SK-N-SH (cell line): ENCODE results near the gene TMEM72. TPM values are rescaled to one million over a fixed set of nuclear protein-coding genes. Genes with fewer than 3 reads are reported as not detected.

Experiments
- CTCF ChIA-PET: fragments of 300-600, 350-600 bp; formaldehyde crosslinking; extraction: SDS; loops from one replicate; lab custom pipeline; 2021; lab: Yijun Ruan, JAX
- POLR2A ChIA-PET: fragments of 350-600 bp; sonication (Branson Sonifier 250); formaldehyde crosslinking; extraction: SDS; loops from one replicate; lab custom pipeline; 2020; ENCODE audit warnings: antibody characterized with exemption, inconsistent platforms; lab: Yijun Ruan, JAX
- DNase-seq: peaks from one replicate; pipeline ENCODE4 v3.0.0; 2012
- H2AFZ ChIP-seq: fragments of 200-600 bp; sonication (generic); 2 replicates; pipeline ENCODE4 v1.8.1; 2016; ENCODE audit warnings: antibody characterized with exemption, mild to moderate bottlenecking, low read depth
- H3F3A ChIP-seq: fragments of 200-600 bp; sonication (generic); replicated peaks from 2 replicates; pipeline ENCODE3; 2016; ENCODE audit warnings: antibody characterized with exemption, mild to moderate bottlenecking; ENCODE audit not compliant: insufficient read depth
- H3K27ac ChIP-seq, 2 experiments: fragments of 200-500 bp in 1 of 2; fragments of 200-600 bp in 1 of 2; sonication (Bioruptor generic) in 1 of 2; sonication (generic), shearing (Covaris generic) in 1 of 2; 2 replicates each; pipeline versions ENCODE4 v1.5.1 to v1.6.1; 2014 to 2016; ENCODE audit warnings: low read depth in 2 of 2, inconsistent platforms in 1 of 2, low read length in 1 of 2, mild to moderate bottlenecking in 1 of 2, mixed read lengths in 1 of 2
- H3K27me3 ChIP-seq: fragments of 200-600 bp; sonication (generic), shearing (Covaris generic); 2 replicates; pipeline ENCODE4 v1.6.1; 2016; ENCODE audit warnings: mixed run types; ENCODE audit not compliant: insufficient read depth
- H3K36me3 ChIP-seq, 2 experiments: fragments of 200-500 bp in 1 of 2; fragments of 200-600 bp in 1 of 2; sonication (Bioruptor generic) in 1 of 2; sonication (generic) in 1 of 2; replicated peaks in 1 of 2; 2 replicates each; pipeline versions ENCODE3 to v1.5.1; 2014 to 2016; ENCODE audit warnings: low read length in 1 of 2, mild to moderate bottlenecking in 1 of 2; ENCODE audit not compliant: insufficient read depth in 2 of 2, control insufficient read depth in 1 of 2
- H3K4me1 ChIP-seq, 2 experiments: fragments of 200-500 bp in 1 of 2; fragments of 200-600 bp in 1 of 2; sonication (Bioruptor generic) in 1 of 2; sonication (generic), shearing (Covaris generic) in 1 of 2; 2 replicates each; pipeline versions ENCODE4 v1.5.1 to v1.6.1; 2014 to 2016; ENCODE audit warnings: low read depth in 1 of 2, low read length in 1 of 2, mixed run types in 1 of 2; ENCODE audit not compliant: insufficient read depth in 2 of 2, control insufficient read depth in 1 of 2
- H3K4me2 ChIP-seq: fragments of 200-600 bp; sonication (generic), shearing (Covaris generic); 2 replicates; pipeline ENCODE4 v1.6.1; 2017; ENCODE audit warnings: mixed run types
- H3K4me3 ChIP-seq, 2 experiments: fragments of 200-500 bp in 1 of 2; fragments of 200-600 bp in 1 of 2; sonication (Bioruptor generic) in 1 of 2; sonication (generic), shearing (Covaris generic) in 1 of 2; 2 replicates each; pipeline versions ENCODE4 v1.5.1 to v1.8.1; 2014 to 2016; ENCODE audit warnings: low read depth in 2 of 2, inconsistent platforms in 1 of 2, low read length in 1 of 2, mild to moderate bottlenecking in 1 of 2, mixed read lengths in 1 of 2, moderate library complexity in 1 of 2
- H3K79me2 ChIP-seq: fragments of 200-600 bp; sonication (generic); 2 replicates; pipeline ENCODE4 v1.8.1; 2017; ENCODE audit warnings: mild to moderate bottlenecking; ENCODE audit not compliant: insufficient read depth
- H3K9ac ChIP-seq: fragments of 200-600 bp; sonication (generic); 2 replicates; pipeline ENCODE4 v1.6.1; 2017; ENCODE audit warnings: mixed run types
- H3K9me2 ChIP-seq: fragments of 200-600 bp; sonication (generic); 2 replicates; pipeline ENCODE4 v1.6.1; 2017; ENCODE audit warnings: mixed run types
- H3K9me3 ChIP-seq: fragments of 200-600 bp; sonication (generic); 2 replicates; pipeline ENCODE4 v1.6.1; 2017; ENCODE audit warnings: mixed run types, mild to moderate bottlenecking, moderate library complexity
- H4K20me1 ChIP-seq: fragments of 200-600 bp; sonication (generic); 2 replicates; pipeline ENCODE4 v1.6.1; 2017; ENCODE audit warnings: mild to moderate bottlenecking, mixed run types; ENCODE audit not compliant: insufficient read depth
- ELF1 ChIP-seq: IDR thresholded peaks from 2 replicates; pipeline ENCODE4 v1.4.0; 2012
- EZH2phosphoT487 ChIP-seq: fragments of 200-600 bp; sonication (generic); IDR thresholded peaks from 2 replicates; pipeline ENCODE4 v1.6.1; 2017; ENCODE audit warnings: low read depth, mixed run types, mild to moderate bottlenecking, antibody characterized with exemption, moderate library complexity, borderline replicate concordance
- FOXJ3 ChIP-seq: sonication (generic); formaldehyde crosslinking; IDR thresholded peaks from 2 replicates; pipeline ENCODE4 v1.5.1; 2020; ENCODE audit warnings: mild to moderate bottlenecking, missing genetic modification reagents
- GABPA ChIP-seq: IDR thresholded peaks from 2 replicates; pipeline ENCODE4 v1.4.0; 2012; ENCODE audit warnings: low read depth, mild to moderate bottlenecking
- IRF3 ChIP-seq: fragments of 150-350 bp; IDR thresholded peaks from 2 replicates; pipeline ENCODE4 v1.6.1; 2016; ENCODE audit warnings: mild to moderate bottlenecking, low read depth, low read length
- JUND ChIP-seq: IDR thresholded peaks from 2 replicates; pipeline ENCODE4 v1.4.0; 2012
- MXI1 ChIP-seq: IDR thresholded peaks from 2 replicates; pipeline ENCODE4 v1.6.1; 2012; ENCODE audit warnings: mild to moderate bottlenecking, low read depth, low read length, improper control_type of control experiment
- NFIC ChIP-seq: IDR thresholded peaks from 2 replicates; pipeline ENCODE4 v1.4.0; 2012; ENCODE audit warnings: borderline replicate concordance
- RAD21 ChIP-seq: IDR thresholded peaks from 2 replicates; pipeline ENCODE4 v1.6.1; 2012; ENCODE audit warnings: mild to moderate bottlenecking, low read length
- RCOR1 ChIP-seq: fragments of 150-350 bp; IDR thresholded peaks from 2 replicates; pipeline ENCODE4 v1.6.1; 2017; ENCODE audit warnings: antibody characterized with exemption, low read length
- RXRA ChIP-seq: IDR thresholded peaks from 2 replicates; pipeline ENCODE4 v1.4.0; 2012; ENCODE audit warnings: low read depth, mild to moderate bottlenecking, borderline replicate concordance
- SIN3A ChIP-seq: IDR thresholded peaks from 2 replicates; pipeline ENCODE4 v1.6.1; 2012; ENCODE audit warnings: low read depth, mild to moderate bottlenecking, low read length, moderate library complexity, borderline replicate concordance
- SMC3 ChIP-seq: IDR thresholded peaks from 2 replicates; pipeline ENCODE4 v1.6.1; 2012; ENCODE audit warnings: low read depth, low read length, improper control_type of control experiment
- TAF1 ChIP-seq: IDR thresholded peaks from 2 replicates; pipeline ENCODE4 v1.6.1; 2012; ENCODE audit warnings: low read depth, mild to moderate bottlenecking, low read length, moderate library complexity, borderline replicate concordance
- TCF12 ChIP-seq: IDR thresholded peaks from 2 replicates; pipeline ENCODE4 v1.4.0; 2012
- TEAD4 ChIP-seq: IDR thresholded peaks from 2 replicates; pipeline ENCODE4 v1.4.0; 2012; ENCODE audit warnings: mild to moderate bottlenecking, borderline replicate concordance; ENCODE audit not compliant: insufficient read depth
- USF1 ChIP-seq: IDR thresholded peaks from 2 replicates; pipeline ENCODE4 v1.4.0; 2012; ENCODE audit warnings: low read depth, borderline replicate concordance
- WGBS: methylation state at CpG from one replicate; pipeline ENCODE4 v1.1.6; 2017; ENCODE audit warnings: low lambda C conversion rate; 5-methylcytosine and 5-hydroxymethylcytosine counted together
- polyA plus RNA-seq, 3 experiments: library from polyadenylated mRNA; depleted of rRNA; stranded (reverse); fragments of >200 nt; gene quantifications; 2 replicates each; pipeline ENCODE4 v1.2.3, GENCODE V29; 2012
- TF ChIP-seq, protein P1 (sequence below): IDR thresholded peaks from 2 replicates; pipeline ENCODE4 v1.4.0; 2012; ENCODE audit warnings: low read depth
- TF ChIP-seq, protein P2 (sequence below): fragments of 150-350 bp; IDR thresholded peaks from 2 replicates; pipeline ENCODE4 v1.6.1; 2017; ENCODE audit warnings: antibody characterized with exemption, low read length, low read depth, borderline replicate concordance

The TMEM72 gene
- polyA plus RNA-seq, 1 of the 3 experiments (the other 2 are of a cell fraction): not detected

DNA sequence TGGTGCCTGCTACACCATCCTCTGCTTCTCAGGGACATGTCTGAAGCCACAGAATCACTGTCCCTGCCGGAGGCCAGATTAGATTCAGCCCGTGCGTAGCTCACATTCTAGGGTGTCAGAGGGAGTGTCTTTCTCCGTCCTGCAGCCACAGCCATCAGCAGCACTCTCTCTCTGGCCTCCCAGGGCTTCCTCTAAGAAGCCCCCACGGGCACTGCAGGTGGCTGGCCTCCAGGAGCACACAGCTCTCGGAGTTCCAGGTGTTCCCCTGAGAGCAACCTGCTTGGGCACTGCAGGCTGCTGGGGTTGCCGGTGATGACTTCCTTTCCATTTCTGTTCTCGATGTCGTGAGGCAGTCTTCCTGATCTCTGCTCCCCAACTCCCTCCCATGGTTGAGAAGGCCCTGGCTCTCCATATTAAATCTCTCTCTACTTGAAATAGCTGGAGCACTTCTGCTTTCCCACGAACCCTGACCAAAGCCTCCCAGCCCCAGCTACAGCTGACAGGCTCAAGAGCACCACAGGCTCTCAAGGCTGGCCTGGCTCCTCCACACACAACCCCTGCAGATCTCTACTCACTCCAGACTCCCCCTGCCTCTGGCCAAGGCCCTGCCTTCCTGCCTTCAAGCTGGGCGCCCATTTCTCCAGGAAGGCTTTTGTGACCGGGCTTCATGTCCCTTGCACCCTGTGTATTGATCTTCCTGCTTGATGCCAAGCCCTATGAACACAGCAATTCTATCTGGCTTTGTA is 49.0 kb upstream of the TMEM72 start (continued):
- TF ChIP-seq IRF3: no peak
- no peak for TF ChIP-seq TCF12
- no peak for TF ChIP-seq RCOR1

GRCh38 chr10:44862924-44863323 is 48.2 kb upstream of the TMEM72 start:
- no peak for DNase-seq
- H3K27me3 ChIP-seq: peaks cover 13% of the 10 kb centered on the region; the same call in 1 of the 2 replicates
- H2AFZ ChIP-seq: no peak overlapping the region
- no peak overlapping the region for H3K27ac ChIP-seq
- CTCF ChIA-PET: interaction anchor here (0.6 to 2.3 kb wide), 2 partner anchors 476 to 1192 kb away, joined by 3 to 8 read pairs; no protein-coding TSS in a partner anchor
- H3K36me3 ChIP-seq: no peaks in the 10 kb centered on the region
- no peaks in the 10 kb centered on the region for H3K79me2 ChIP-seq
- H3K4me1 ChIP-seq: peaks cover 12 to 19% of the 10 kb centered on the region in 2 experiments; a peak in 3 of 4 replicates
- 19% methylated on average over 3 of the region's 4 CpGs for WGBS
- H3K9me2 ChIP-seq: no peaks in the 10 kb centered on the region
- no peak overlapping the region for H3K4me2 ChIP-seq
- POLR2A ChIA-PET: no interaction called here
- no peak overlapping the region for H3K9ac ChIP-seq
- peaks cover 3% of the 10 kb centered on the region for H3F3A ChIP-seq
- H4K20me1 ChIP-seq: no peaks in the 10 kb centered on the region
- TF ChIP-seq EZH2phosphoT487: no peak
- no peak for TF ChIP-seq ELF1
- no peak for TF ChIP-seq GABPA
- TF ChIP-seq SMC3: no peak
- TF ChIP-seq, protein P1, sequence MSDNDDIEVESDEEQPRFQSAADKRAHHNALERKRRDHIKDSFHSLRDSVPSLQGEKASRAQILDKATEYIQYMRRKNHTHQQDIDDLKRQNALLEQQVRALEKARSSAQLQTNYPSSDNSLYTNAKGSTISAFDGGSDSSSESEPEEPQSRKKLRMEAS: no peak
- TF ChIP-seq, protein P2, sequence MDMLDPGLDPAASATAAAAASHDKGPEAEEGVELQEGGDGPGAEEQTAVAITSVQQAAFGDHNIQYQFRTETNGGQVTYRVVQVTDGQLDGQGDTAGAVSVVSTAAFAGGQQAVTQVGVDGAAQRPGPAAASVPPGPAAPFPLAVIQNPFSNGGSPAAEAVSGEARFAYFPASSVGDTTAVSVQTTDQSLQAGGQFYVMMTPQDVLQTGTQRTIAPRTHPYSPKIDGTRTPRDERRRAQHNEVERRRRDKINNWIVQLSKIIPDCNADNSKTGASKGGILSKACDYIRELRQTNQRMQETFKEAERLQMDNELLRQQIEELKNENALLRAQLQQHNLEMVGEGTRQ: no peak
- H3K9me3 ChIP-seq: no peaks in the 10 kb centered on the region
- no peak overlapping the region for H3K4me3 ChIP-seq

DNA sequence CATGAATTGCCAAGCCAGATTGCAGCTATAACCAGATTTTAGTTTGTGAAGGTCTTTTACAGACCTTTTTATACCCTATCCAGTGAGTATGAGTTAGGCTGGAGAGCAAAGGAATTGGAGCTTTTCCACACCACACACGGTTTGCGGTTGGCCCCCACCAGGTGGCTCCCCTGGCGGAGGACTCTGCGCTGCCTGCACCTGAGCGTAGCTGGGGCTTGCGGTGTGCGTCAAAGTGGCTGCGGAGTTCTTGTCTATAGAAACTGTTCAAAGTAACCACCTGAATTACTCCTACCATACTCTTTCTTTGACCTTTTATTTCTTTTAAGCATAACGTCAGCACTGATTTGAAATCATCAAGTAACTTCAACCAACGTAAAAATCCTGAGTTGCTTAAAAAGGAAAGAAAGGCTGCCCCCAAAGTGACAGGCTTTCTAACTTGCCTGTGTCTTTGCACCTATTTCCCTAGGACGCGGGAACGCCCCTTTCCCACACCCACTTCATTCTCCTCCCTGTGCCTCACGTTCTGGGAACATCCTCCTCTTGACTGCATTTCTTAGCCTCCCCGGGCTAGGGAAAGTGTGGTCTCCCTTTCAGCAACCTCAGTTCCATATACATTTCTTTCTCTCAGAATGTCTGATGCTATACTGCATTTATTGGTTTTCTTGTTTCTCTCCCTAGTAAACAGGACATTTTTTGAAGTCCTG is 47.6 kb upstream of the TMEM72 start:
- POLR2A ChIA-PET: no interaction called here
- H3K9me2 ChIP-seq: no peaks in the 10 kb centered on the region
- no peaks in the 10 kb centered on the region for H3K36me3 ChIP-seq
- H3K4me1 ChIP-seq: peaks cover 12 to 19% of the 10 kb centered on the region in 2 experiments; a peak in 3 of 4 replicates
- no peak overlapping the region for H2AFZ ChIP-seq
- peaks cover 3% of the 10 kb centered on the region for H3F3A ChIP-seq
- no peaks in the 10 kb centered on the region for H3K79me2 ChIP-seq
- DNase-seq: no peak
- no peak overlapping the region for H3K9ac ChIP-seq
- H3K4me2 ChIP-seq: no peak overlapping the region
- peaks cover 16% of the 10 kb centered on the region; the same call in 1 of the 2 replicates for H3K27me3 ChIP-seq
- H3K9me3 ChIP-seq: no peaks in the 10 kb centered on the region
- CTCF ChIA-PET: interaction anchor here (0.6 to 3.4 kb wide), 9 partner anchors 9 to 1193 kb away, joined by 3 to 32 read pairs (median 3); no protein-coding TSS in a partner anchor
- H4K20me1 ChIP-seq: no peaks in the 10 kb centered on the region
- H3K27ac ChIP-seq: no peak overlapping the region
- WGBS: 70% methylated on average over 15 of the region's 15 CpGs
- H3K4me3 ChIP-seq: no peak overlapping the region
- TF ChIP-seq RAD21 (no peak), TEAD4 (no peak), NFIC (no peak), SIN3A (no peak), ELF1 (no peak), SMC3 (no peak), GABPA (no peak), JUND (no peak), USF1 (no peak), RXRA (no peak), RCOR1 (no peak), MXI1 (no peak), FOXJ3 (no peak), TAF1 (no peak)
